Panc1 (cell line): ENCODE measurements around the gene PIK3R6. TPM values are rescaled to one million over a fixed set of nuclear protein-coding genes. Genes with fewer than 3 reads are reported as not detected.

ENCODE experiments used
- ATAC-seq: fragments of 200-7000 bp; cut with Tn5 transposase; 2 replicates; pipeline ENCODE4 v1.9.1; 2020; ENCODE audit warnings: mild to moderate bottlenecking, moderate library complexity
- BruUV-seq: library from RNA; stranded (reverse); fragments of 400-500 nt; replicated peaks from 2 replicates; lab custom pipeline; 2021; lab: Mats Ljungman, UMichigan
- CTCF ChIA-PET: fragments of 300-600 bp; sonication (Branson Sonifier 250); formaldehyde crosslinking; loops from one replicate; lab custom pipeline; 2022; ENCODE audit warnings: antibody characterized with exemption; lab: Charles Lee
- POLR2A ChIA-PET: fragments of 300-600 bp; sonication (Branson Sonifier 250); formaldehyde crosslinking; loops from one replicate; lab custom pipeline; 2022; ENCODE audit warnings: antibody characterized with exemption; lab: Charles Lee
- DNase-seq: peaks from one replicate; pipeline ENCODE4 v3.0.0-alpha.2; 2010; ENCODE audit warnings: low read depth, low spot score
- H3K27ac ChIP-seq: 2 replicates; pipeline ENCODE4 v1.5.1; 2011; ENCODE audit warnings: mild to moderate bottlenecking, low read length, inconsistent platforms
- H3K27me3 ChIP-seq: fragments of 200-500 bp; sonication (Bioruptor generic); 2 replicates; pipeline ENCODE4 v1.6.0; 2014; ENCODE audit warnings: low read length, inconsistent platforms; ENCODE audit not compliant: control insufficient read depth, insufficient read depth
- H3K36me3 ChIP-seq: fragments of 200-500 bp; sonication (Bioruptor generic); 2 replicates; pipeline ENCODE4 v1.5.1; 2014; ENCODE audit warnings: inconsistent platforms, mild to moderate bottlenecking, low read length, moderate library complexity; ENCODE audit not compliant: control insufficient read depth, insufficient read depth
- H3K4me1 ChIP-seq: 2 replicates; pipeline ENCODE4 v1.5.1; 2011; ENCODE audit warnings: inconsistent platforms, mild to moderate bottlenecking, low read length, moderate library complexity; ENCODE audit not compliant: control insufficient read depth, insufficient read depth
- H3K4me3 ChIP-seq, 2 experiments: 2 replicates each; pipeline ENCODE4 v1.5.1; 2011 to 2012; ENCODE audit warnings: low read depth in 2 of 2, low read length in 2 of 2, mild to moderate bottlenecking in 2 of 2, inconsistent platforms in 1 of 2, moderate library complexity in 1 of 2
- H3K9me3 ChIP-seq: fragments of 200-500 bp; sonication (Bioruptor generic); 2 replicates; pipeline ENCODE4 v1.5.1; 2014; ENCODE audit warnings: low read depth, mild to moderate bottlenecking, inconsistent platforms, low read length, moderate library complexity; ENCODE audit not compliant: control insufficient read depth, insufficient read depth
- CTCF ChIP-seq: fragments of 450-650 bp; IDR thresholded peaks from 2 replicates; pipeline ENCODE4 v1.5.1; 2017; ENCODE audit warnings: mild to moderate bottlenecking
- POLR2AphosphoS5 ChIP-seq: IDR thresholded peaks from 2 replicates; pipeline ENCODE4 v1.6.1; 2012; ENCODE audit warnings: mild to moderate bottlenecking, low read depth, low read length, moderate library complexity
- REST ChIP-seq, 2 experiments: IDR thresholded peaks; 2 replicates each; pipeline ENCODE4 v1.6.1; 2011 to 2012; ENCODE audit warnings: low read depth in 2 of 2, control low read depth in 1 of 2, low read length in 1 of 2, mild to moderate bottlenecking in 1 of 2, moderate library complexity in 1 of 2; ENCODE audit not compliant: insufficient read depth in 1 of 2
- SIN3A ChIP-seq: IDR thresholded peaks from 2 replicates; pipeline ENCODE4 v1.6.1; 2012; ENCODE audit warnings: low read depth, mild to moderate bottlenecking, low read length, moderate library complexity, borderline replicate concordance; ENCODE audit not compliant: insufficient read depth
- TCF7L2 ChIP-seq: IDR thresholded peaks from 2 replicates; pipeline ENCODE4 v1.6.1; 2011; ENCODE audit warnings: mild to moderate bottlenecking, low read depth, low read length, inconsistent platforms
- in situ Hi-C: cut with HindIII; loops from 2 replicates; pipeline ENCODE4 v1.10.0; 2016; ENCODE audit warnings: low sequenced_read_pairs, low pct_unique_long_range_greater_than_20kb
- intact Hi-C: fragments of 100-400 bp; cut with micrococcal nuclease; formaldehyde crosslinking; loops from one replicate; pipeline ENCODE4 v1.10.0; 2022; ENCODE audit not compliant: unreplicated experiment
- total RNA-seq: library from RNA; stranded (reverse); gene quantifications from one replicate; pipeline ENCODE4 v1.2.1, GENCODE V29; 2021; ENCODE audit not compliant: unreplicated experiment

PIK3R6 gene
- total RNA-seq, 1 experiment from 2014 or later: not detected

GRCh38 chr17:8890671-8891070, 23.2 kb upstream of the PIK3R6 start:
- POLR2A ChIA-PET: interaction anchor here (0.7 kb wide), 1 partner anchor 104 kb away, joined by 6 read pairs; no protein-coding TSS in a partner anchor
- in situ Hi-C loops: no loop called here
- no peak for TF ChIP-seq POLR2AphosphoS5
- TF ChIP-seq CTCF: no peak
- TF ChIP-seq TCF7L2: no peak
- TF ChIP-seq SIN3A: no peak
- no peak for TF ChIP-seq REST (IDR thresholded peaks at IDR 0.05; ENCODE audit: insufficient read depth in 1 of 2, low read depth in 2 of 2, low read length in 1 of 2)
- no TSS peak for BruUV-seq
- intact Hi-C loops: no loop called here
- no peaks in the 10 kb centered on the region for H3K9me3 ChIP-seq
- H3K27ac ChIP-seq: no peak overlapping the region
- no peaks in the 10 kb centered on the region for H3K36me3 ChIP-seq
- ATAC-seq: no peak
- CTCF ChIA-PET: no interaction called here
- no peak for DNase-seq
- H3K4me3 ChIP-seq: no peak overlapping the region
- no peaks in the 10 kb centered on the region for H3K4me1 ChIP-seq
- H3K27me3 ChIP-seq: no peaks in the 10 kb centered on the region

- in situ Hi-C loops: no loop called here
- no peaks in the 10 kb centered on the region for H3K36me3 ChIP-seq
- CTCF ChIA-PET: no interaction called here
- no peaks in the 10 kb centered on the region for H3K4me1 ChIP-seq
- no peak overlapping the region for H3K27ac ChIP-seq
- TF ChIP-seq TCF7L2 (no peak), POLR2AphosphoS5 (no peak)
- H3K9me3 ChIP-seq: no peaks in the 10 kb centered on the region
- POLR2A ChIA-PET: interaction anchor here (0.5 kb wide), 2 partner anchors 69 to 76 kb away, joined by 3 to 7 read pairs; no protein-coding TSS in a partner anchor
- no TSS peak for BruUV-seq
- DNase-seq (no peak), ATAC-seq (no peak)
- no peaks in the 10 kb centered on the region for H3K27me3 ChIP-seq
- H3K4me3 ChIP-seq: no peak overlapping the region
- intact Hi-C loops: no loop called here
Observed at GRCh38 chr17:8889458-8890210, 22.2 kb upstream of the PIK3R6 start.

GRCh38 chr17:8888704-8889302, 21.3 kb upstream of the PIK3R6 start:
- Histone ChIP-seq H3K27me3 (no peaks in the 10 kb centered on the region), H3K9me3 (no peaks in the 10 kb centered on the region), H3K4me3 (no peak overlapping the region), H3K27ac (no peak overlapping the region), H3K4me1 (no peaks in the 10 kb centered on the region), H3K36me3 (no peaks in the 10 kb centered on the region)
- ChIA-PET CTCF (interaction anchor here (0.7 to 1.1 kb wide), 2 partner anchors 10 to 19 kb away, joined by 3 read pairs; no protein-coding TSS in a partner anchor), POLR2A (interaction anchor here (0.5 kb wide), 1 partner anchor 70 kb away, joined by 7 read pairs; no protein-coding TSS in a partner anchor)
- TF ChIP-seq POLR2AphosphoS5 (no peak), REST (IDR thresholded peaks at IDR 0.05; ENCODE audit: insufficient read depth in 1 of 2, low read depth in 2 of 2, low read length in 1 of 2) (no peak), CTCF (peak; percentile 17), TCF7L2 (no peak)
- DNase-seq (no peak), ATAC-seq (no peak)
- no TSS peak for BruUV-seq
- in situ Hi-C loops: no loop called here
- intact Hi-C loops: no loop called here
